ENCODE results near the gene MUS81. TPM values are rescaled to one million over a fixed set of nuclear protein-coding genes. Genes with fewer than 3 reads are reported as not detected.
A peak's percentile ranks its signal among the peaks of the same experiment; 100 is the strongest.

Gene MUS81
- total RNA-seq, 1 experiment from 2014 or later = 45.9 TPM

DNA sequence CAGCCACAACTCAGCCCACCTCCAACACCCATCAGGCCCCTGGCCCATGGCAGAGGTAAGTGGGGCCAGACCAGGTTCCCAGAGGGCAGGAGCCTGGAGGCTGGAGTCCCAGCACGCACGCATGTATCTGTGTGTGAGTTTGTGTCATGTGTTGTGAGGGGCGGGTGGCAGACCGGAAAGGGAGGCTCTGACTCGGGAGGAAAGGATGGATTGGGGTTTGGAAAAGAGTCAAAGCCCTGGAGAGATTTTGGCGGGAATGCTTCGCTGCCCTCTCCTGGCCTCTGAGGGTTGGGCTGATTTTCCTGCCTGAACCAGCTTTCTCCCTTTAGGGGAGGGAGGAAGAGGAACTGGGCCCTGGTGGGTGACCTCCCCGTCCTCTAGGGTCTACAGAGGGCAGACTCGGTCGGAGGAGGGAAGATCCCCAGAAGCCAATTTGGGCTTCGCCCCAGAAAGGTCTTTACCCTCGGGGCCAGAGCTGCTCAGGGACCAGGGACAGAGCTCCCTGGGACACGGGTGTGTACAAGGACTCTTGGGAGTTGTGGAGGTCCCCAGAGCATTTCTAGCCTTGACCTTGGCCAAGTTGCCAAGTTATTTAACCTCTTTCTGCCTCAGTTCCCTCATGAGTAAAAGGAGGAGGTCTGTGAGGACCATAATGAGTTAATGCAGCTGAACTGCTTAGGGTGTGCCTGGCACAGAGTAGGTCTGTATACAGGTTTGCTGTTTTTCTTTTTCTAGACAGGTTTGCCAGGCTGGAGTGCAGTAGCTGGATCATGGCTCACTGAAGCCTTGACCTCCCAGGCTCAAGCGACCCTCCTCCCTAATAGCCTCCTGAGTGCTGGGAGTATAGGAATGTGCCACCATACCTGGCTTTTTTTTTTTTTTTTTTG is 51.7 kb downstream of the MUS81 start:
- peaks cover 27% of the 10 kb centered on the region for H3K27me3 Mint-ChIP-seq (ENCODE audit: low read depth)

DNA sequence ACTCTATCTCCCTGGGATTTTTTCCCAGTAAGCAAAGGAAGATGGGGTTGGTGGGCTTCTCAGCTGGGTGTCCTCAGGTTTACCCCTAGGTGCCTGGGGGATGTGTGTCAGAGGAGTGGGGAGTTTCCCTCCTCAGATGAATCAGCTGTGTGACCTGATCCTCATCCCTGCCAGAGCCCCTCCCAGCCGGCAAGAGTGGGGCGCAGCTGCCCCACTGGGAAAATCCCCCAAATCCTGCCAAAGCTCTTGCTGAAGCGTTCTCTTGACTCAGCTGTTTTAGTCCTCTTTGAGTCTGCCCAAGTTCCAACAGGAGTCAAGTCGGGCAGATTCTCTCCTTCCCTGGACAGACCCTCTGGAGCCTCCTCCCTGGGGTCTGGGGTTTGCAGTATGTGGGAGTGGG is 52.6 kb downstream of the MUS81 start:
- ATAC-seq = no peak
- TF ChIP-seq TEAD4 (CRISPR knock-in tag; IDR thresholded peaks at IDR 0.05) (no peak), ZNF219 (CRISPR knock-in tag; IDR thresholded peaks at IDR 0.05; ENCODE audit: borderline replicate concordance) (no peak), PRRX2 (CRISPR knock-in tag; IDR thresholded peaks at IDR 0.05) (no peak), RELA (CRISPR knock-in tag; IDR thresholded peaks at IDR 0.05; ENCODE audit: borderline replicate concordance) (no peak), ZNF317 (CRISPR knock-in tag; IDR thresholded peaks at IDR 0.05; ENCODE audit: borderline replicate concordance, low read depth) (no peak), CREM (CRISPR knock-in tag; IDR thresholded peaks at IDR 0.05) (no peak), ELF4 (CRISPR knock-in tag; IDR thresholded peaks at IDR 0.05; ENCODE audit: low read depth) (no peak), JUN (CRISPR knock-in tag; IDR thresholded peaks at IDR 0.05) (no peak), ZNF138 (CRISPR knock-in tag; conservative IDR thresholded peaks at IDR 0.05) (no peak), NR3C1 (CRISPR knock-in tag; conservative IDR thresholded peaks at IDR 0.05; ENCODE audit: low read depth) (no peak), ATF1 (CRISPR knock-in tag; IDR thresholded peaks at IDR 0.05) (no peak), JAZF1 (CRISPR knock-in tag; IDR thresholded peaks at IDR 0.05) (no peak)
- TF ChIP-seq, protein P1, sequence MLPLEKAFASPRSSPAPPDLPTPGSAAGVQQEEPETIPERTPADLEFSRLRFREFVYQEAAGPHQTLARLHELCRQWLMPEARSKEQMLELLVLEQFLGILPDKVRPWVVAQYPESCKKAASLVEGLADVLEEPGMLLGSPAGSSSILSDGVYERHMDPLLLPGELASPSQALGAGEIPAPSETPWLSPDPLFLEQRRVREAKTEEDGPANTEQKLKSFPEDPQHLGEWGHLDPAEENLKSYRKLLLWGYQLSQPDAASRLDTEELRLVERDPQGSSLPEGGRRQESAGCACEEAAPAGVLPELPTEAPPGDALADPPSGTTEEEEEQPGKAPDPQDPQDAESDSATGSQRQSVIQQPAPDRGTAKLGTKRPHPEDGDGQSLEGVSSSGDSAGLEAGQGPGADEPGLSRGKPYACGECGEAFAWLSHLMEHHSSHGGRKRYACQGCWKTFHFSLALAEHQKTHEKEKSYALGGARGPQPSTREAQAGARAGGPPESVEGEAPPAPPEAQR (CRISPR knock-in tag; IDR thresholded peaks at IDR 0.05) = no peak
- TF ChIP-seq, protein P2, sequence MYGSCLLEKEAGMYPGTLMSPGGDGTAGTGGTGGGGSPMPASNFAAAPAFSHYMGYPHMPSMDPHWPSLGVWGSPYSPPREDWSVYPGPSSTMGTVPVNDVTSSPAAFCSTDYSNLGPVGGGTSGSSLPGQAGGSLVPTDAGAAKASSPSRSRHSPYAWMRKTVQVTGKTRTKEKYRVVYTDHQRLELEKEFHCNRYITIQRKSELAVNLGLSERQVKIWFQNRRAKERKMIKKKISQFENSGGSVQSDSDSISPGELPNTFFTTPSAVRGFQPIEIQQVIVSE (CRISPR knock-in tag; IDR thresholded peaks at IDR 0.05; ENCODE audit: borderline replicate concordance) = no peak
- TF ChIP-seq, protein P3, sequence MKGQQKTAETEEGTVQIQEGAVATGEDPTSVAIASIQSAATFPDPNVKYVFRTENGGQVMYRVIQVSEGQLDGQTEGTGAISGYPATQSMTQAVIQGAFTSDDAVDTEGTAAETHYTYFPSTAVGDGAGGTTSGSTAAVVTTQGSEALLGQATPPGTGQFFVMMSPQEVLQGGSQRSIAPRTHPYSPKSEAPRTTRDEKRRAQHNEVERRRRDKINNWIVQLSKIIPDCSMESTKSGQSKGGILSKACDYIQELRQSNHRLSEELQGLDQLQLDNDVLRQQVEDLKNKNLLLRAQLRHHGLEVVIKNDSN (CRISPR knock-in tag; IDR thresholded peaks at IDR 0.05) = no peak
- TF ChIP-seq, protein P4, sequence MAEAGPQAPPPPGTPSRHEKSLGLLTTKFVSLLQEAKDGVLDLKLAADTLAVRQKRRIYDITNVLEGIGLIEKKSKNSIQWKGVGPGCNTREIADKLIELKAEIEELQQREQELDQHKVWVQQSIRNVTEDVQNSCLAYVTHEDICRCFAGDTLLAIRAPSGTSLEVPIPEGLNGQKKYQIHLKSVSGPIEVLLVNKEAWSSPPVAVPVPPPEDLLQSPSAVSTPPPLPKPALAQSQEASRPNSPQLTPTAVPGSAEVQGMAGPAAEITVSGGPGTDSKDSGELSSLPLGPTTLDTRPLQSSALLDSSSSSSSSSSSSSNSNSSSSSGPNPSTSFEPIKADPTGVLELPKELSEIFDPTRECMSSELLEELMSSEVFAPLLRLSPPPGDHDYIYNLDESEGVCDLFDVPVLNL (CRISPR knock-in tag; IDR thresholded peaks at IDR 0.05; ENCODE audit: borderline replicate concordance, low read depth) = no peak
- Mint-ChIP-seq H3K36me3 (no peaks in the 10 kb centered on the region), H3K27me3 (ENCODE audit: low read depth) (peaks cover 21% of the 10 kb centered on the region), H3K27ac (no peak overlapping the region), H3K9me3 (no peaks in the 10 kb centered on the region), H3K4me1 (peaks cover 20% of the 10 kb centered on the region), H3K4me3 (no peak overlapping the region)
- ChIA-PET CTCF (interaction anchor here (1.3 to 2.2 kb wide), 5 partner anchors 20 to 53 kb away, joined by 3 to 41 read pairs (median 13); partner anchors contain the start of genes CCDC85B and MUS81), POLR2A (interaction anchor here (1.9 kb wide), 1 partner anchor 22 kb away, joined by 8 read pairs; the partner anchor contains the start of gene CCDC85B)
- no peak for DNase-seq (ENCODE audit: low spot score)

More for the DNA sequence above, 51.7 kb downstream of the MUS81 start:
- Mint-ChIP-seq H3K4me1 (peaks cover 17% of the 10 kb centered on the region), H3K9me3 (no peaks in the 10 kb centered on the region), H3K27ac (no peak overlapping the region), H3K36me3 (no peaks in the 10 kb centered on the region), H3K4me3 (no peak overlapping the region)
- ATAC-seq = peak; percentile 81
- ChIA-PET CTCF (interaction anchor here (0.8 to 2.2 kb wide), 16 partner anchors 11 to 201 kb away, joined by 3 to 41 read pairs (median 7); partner anchors contain the start of genes CCDC85B, CTSW, FIBP and FOSL1), POLR2A (interaction anchor here (0.7 to 1.9 kb wide), 3 partner anchors 21 to 90 kb away, joined by 3 to 8 read pairs (median 4); partner anchors contain the start of genes BANF1, CCDC85B, EIF1AD and MUS81)
- peak; percentile 69 for DNase-seq (ENCODE audit: low spot score)
- TF ChIP-seq HMGA2 (CRISPR knock-in tag; IDR thresholded peaks at IDR 0.05) (no peak), TEAD1 (CRISPR knock-in tag; IDR thresholded peaks at IDR 0.05) (0 out of 2 replicates have a peak, but pooled peaks have one; percentile 32), SP1 (CRISPR knock-in tag; conservative IDR thresholded peaks at IDR 0.05) (peak; percentile 36; the same call in 1 of the 2 replicates), ZNF423 (CRISPR knock-in tag; IDR thresholded peaks at IDR 0.05) (no peak), FOXP1 (CRISPR knock-in tag; IDR thresholded peaks at IDR 0.05; ENCODE audit: borderline replicate concordance) (peak; percentile 47)
- TF ChIP-seq, protein P5, sequence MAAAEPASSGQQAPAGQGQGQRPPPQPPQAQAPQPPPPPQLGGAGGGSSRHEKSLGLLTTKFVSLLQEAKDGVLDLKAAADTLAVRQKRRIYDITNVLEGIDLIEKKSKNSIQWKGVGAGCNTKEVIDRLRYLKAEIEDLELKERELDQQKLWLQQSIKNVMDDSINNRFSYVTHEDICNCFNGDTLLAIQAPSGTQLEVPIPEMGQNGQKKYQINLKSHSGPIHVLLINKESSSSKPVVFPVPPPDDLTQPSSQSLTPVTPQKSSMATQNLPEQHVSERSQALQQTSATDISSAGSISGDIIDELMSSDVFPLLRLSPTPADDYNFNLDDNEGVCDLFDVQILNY (CRISPR knock-in tag; IDR thresholded peaks at IDR 0.05) = 0 out of 2 replicates have a peak, but pooled peaks have one; percentile 62
- TF ChIP-seq, protein P6, sequence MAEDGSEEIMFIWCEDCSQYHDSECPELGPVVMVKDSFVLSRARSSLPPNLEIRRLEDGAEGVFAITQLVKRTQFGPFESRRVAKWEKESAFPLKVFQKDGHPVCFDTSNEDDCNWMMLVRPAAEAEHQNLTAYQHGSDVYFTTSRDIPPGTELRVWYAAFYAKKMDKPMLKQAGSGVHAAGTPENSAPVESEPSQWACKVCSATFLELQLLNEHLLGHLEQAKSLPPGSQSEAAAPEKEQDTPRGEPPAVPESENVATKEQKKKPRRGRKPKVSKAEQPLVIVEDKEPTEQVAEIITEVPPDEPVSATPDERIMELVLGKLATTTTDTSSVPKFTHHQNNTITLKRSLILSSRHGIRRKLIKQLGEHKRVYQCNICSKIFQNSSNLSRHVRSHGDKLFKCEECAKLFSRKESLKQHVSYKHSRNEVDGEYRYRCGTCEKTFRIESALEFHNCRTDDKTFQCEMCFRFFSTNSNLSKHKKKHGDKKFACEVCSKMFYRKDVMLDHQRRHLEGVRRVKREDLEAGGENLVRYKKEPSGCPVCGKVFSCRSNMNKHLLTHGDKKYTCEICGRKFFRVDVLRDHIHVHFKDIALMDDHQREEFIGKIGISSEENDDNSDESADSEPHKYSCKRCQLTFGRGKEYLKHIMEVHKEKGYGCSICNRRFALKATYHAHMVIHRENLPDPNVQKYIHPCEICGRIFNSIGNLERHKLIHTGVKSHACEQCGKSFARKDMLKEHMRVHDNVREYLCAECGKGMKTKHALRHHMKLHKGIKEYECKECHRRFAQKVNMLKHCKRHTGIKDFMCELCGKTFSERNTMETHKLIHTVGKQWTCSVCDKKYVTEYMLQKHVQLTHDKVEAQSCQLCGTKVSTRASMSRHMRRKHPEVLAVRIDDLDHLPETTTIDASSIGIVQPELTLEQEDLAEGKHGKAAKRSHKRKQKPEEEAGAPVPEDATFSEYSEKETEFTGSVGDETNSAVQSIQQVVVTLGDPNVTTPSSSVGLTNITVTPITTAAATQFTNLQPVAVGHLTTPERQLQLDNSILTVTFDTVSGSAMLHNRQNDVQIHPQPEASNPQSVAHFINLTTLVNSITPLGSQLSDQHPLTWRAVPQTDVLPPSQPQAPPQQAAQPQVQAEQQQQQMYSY (CRISPR knock-in tag; IDR thresholded peaks at IDR 0.05) = peak; percentile 62
- TF ChIP-seq, protein P7, sequence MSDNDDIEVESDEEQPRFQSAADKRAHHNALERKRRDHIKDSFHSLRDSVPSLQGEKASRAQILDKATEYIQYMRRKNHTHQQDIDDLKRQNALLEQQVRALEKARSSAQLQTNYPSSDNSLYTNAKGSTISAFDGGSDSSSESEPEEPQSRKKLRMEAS (CRISPR knock-in tag; IDR thresholded peaks at IDR 0.05) = peak; percentile 67

Measured in WTC11 (cell line).